HEK293 (cell line): Measurements from ENCODE around the gene SERTAD2.

Experiments used
- CTCF ChIA-PET: fragments of 350-600 bp; formaldehyde crosslinking; extraction: SDS; loops from one replicate; lab custom pipeline; 2021; ENCODE audit warnings: antibody characterized with exemption; lab: Yijun Ruan, JAX
- POLR2A ChIA-PET: fragments of 300-600 bp; formaldehyde crosslinking; extraction: SDS; loops from one replicate; lab custom pipeline; 2020; ENCODE audit warnings: antibody characterized with exemption, inconsistent platforms; lab: Yijun Ruan, JAX
- H3K27ac ChIP-seq: fragments of 200-500 bp; sonication (Bioruptor generic); 2 replicates; pipeline ENCODE4 v1.5.1; 2014; ENCODE audit warnings: low read depth, low read length, control low read depth, inconsistent platforms; ENCODE audit errors: extremely low read depth
- H3K36me3 ChIP-seq, 2 experiments: fragments of 200-500 bp in 1 of 2; sonication (Bioruptor generic) in 1 of 2; 1 replicate in 1 of 2; 2 replicates in 1 of 2; pipeline ENCODE4 v1.5.1; 2014 to 2017; ENCODE audit warnings: inconsistent platforms in 2 of 2, low read length in 2 of 2; ENCODE audit not compliant: control insufficient read depth in 2 of 2, insufficient read depth in 1 of 2
- H3K4me1 ChIP-seq: fragments of 200-500 bp; sonication (Bioruptor generic); 2 replicates; pipeline ENCODE4 v1.5.1; 2014; ENCODE audit warnings: mild to moderate bottlenecking, low read length, inconsistent platforms; ENCODE audit not compliant: control insufficient read depth, insufficient read depth
- H3K4me3 ChIP-seq: 2 replicates; pipeline ENCODE4 v1.5.1; 2011; ENCODE audit warnings: low read depth, mild to moderate bottlenecking, control low read depth, low read length, moderate library complexity
- H3K9me3 ChIP-seq: fragments of 200-500 bp; sonication (Bioruptor generic); 2 replicates; pipeline ENCODE4 v1.5.1; 2014; ENCODE audit warnings: low read depth, low read length, inconsistent platforms; ENCODE audit not compliant: control insufficient read depth, insufficient read depth
- EGR2 ChIP-seq: fragments of 450-650 bp; formaldehyde crosslinking; IDR thresholded peaks from 2 replicates; pipeline ENCODE4 v1.5.1; 2016; ENCODE audit warnings: low read depth, missing biosample characterization, missing genetic modification characterization
- GFI1B ChIP-seq: fragments of 450-650 bp; formaldehyde crosslinking; IDR thresholded peaks from 2 replicates; pipeline ENCODE4 v1.5.1; 2016; ENCODE audit warnings: missing biosample characterization, missing genetic modification characterization
- GLIS1 ChIP-seq: fragments of 450-650 bp; formaldehyde crosslinking; IDR thresholded peaks from 2 replicates; pipeline ENCODE4 v1.5.1; 2016; ENCODE audit warnings: missing biosample characterization, missing genetic modification characterization
- MYNN ChIP-seq: fragments of 450-650 bp; formaldehyde crosslinking; IDR thresholded peaks from 2 replicates; pipeline ENCODE4 v1.5.1; 2016; ENCODE audit warnings: missing biosample characterization, missing genetic modification characterization, borderline replicate concordance
- PRDM4 ChIP-seq: fragments of 450-650 bp; formaldehyde crosslinking; IDR thresholded peaks from 2 replicates; pipeline ENCODE4 v1.5.1; 2017; ENCODE audit warnings: missing biosample characterization, missing genetic modification characterization
- SP3 ChIP-seq: fragments of 450-650 bp; formaldehyde crosslinking; IDR thresholded peaks from 2 replicates; pipeline ENCODE4 v1.5.1; 2016; ENCODE audit warnings: missing biosample characterization, missing genetic modification characterization
- ZBTB11 ChIP-seq: fragments of 450-650 bp; formaldehyde crosslinking; conservative IDR thresholded peaks from 2 replicates; pipeline ENCODE4 v1.5.1; 2016; ENCODE audit warnings: low read depth, missing biosample characterization, missing genetic modification characterization
- ZBTB6 ChIP-seq: fragments of 450-650 bp; formaldehyde crosslinking; IDR thresholded peaks from 2 replicates; pipeline ENCODE4 v1.5.1; 2017; ENCODE audit warnings: missing biosample characterization, missing genetic modification characterization
- ZFP69B ChIP-seq: fragments of 450-650 bp; formaldehyde crosslinking; IDR thresholded peaks from 2 replicates; pipeline ENCODE4 v1.5.1; 2016; ENCODE audit warnings: missing biosample characterization, missing genetic modification characterization
- ZNF146 ChIP-seq: fragments of 450-650 bp; formaldehyde crosslinking; IDR thresholded peaks from 2 replicates; pipeline ENCODE4 v1.5.1; 2016; ENCODE audit warnings: missing biosample characterization, missing genetic modification characterization
- ZNF223 ChIP-seq: fragments of 450-650 bp; formaldehyde crosslinking; IDR thresholded peaks from 2 replicates; pipeline ENCODE4 v1.5.1; 2016; ENCODE audit warnings: missing biosample characterization, missing genetic modification characterization
- ZNF362 ChIP-seq: fragments of 450-650 bp; formaldehyde crosslinking; IDR thresholded peaks from 2 replicates; pipeline ENCODE4 v1.5.1; 2016; ENCODE audit warnings: missing biosample characterization, missing genetic modification characterization
- ZNF658 ChIP-seq: fragments of 450-650 bp; formaldehyde crosslinking; IDR thresholded peaks from 2 replicates; pipeline ENCODE4; 2016; ENCODE audit warnings: missing biosample characterization, missing genetic modification characterization
- ZNF660 ChIP-seq: fragments of 450-650 bp; IDR thresholded peaks from 2 replicates; pipeline ENCODE4 v1.5.1; 2018; ENCODE audit warnings: missing biosample characterization, mild to moderate bottlenecking, missing genetic modification characterization
- ZNF768 ChIP-seq: fragments of 450-650 bp; formaldehyde crosslinking; IDR thresholded peaks from 2 replicates; pipeline ENCODE4 v1.5.1; 2018; ENCODE audit warnings: missing biosample characterization, mild to moderate bottlenecking, missing genetic modification characterization

SERTAD2 gene

GRCh38 chr2:64627860-64628841 is 25.6 kb downstream of the SERTAD2 start:
- Histone ChIP-seq H3K9me3 (no peaks in the 10 kb centered on the region), H3K4me1 (peaks cover 6% of the 10 kb centered on the region; the same call in 1 of the 2 replicates), H3K36me3 (peaks cover 0 to 10% of the 10 kb centered on the region in 2 experiments; a peak in 2 of 3 replicates), H3K4me3 (no peak overlapping the region), H3K27ac (no peak overlapping the region)
- ChIA-PET CTCF (interaction anchor here (0.5 to 1.4 kb wide), 3 partner anchors 17 to 239 kb away, joined by 3 to 4 read pairs (median 3); no protein-coding TSS in a partner anchor), POLR2A (interaction anchor here (0.5 to 1.8 kb wide), 2 partner anchors 25 to 65 kb away, joined by 5 to 11 read pairs; partner anchors contain the start of gene SERTAD2)
- no peak for TF ChIP-seq SP3 (tag by site-specific recombination)
- 0 out of 2 replicates have a peak, but pooled peaks have one; percentile 67 for TF ChIP-seq ZNF768 (tag by site-specific recombination)
- TF ChIP-seq MYNN: no peak
- peak; percentile 81 for TF ChIP-seq PRDM4
- no peak for TF ChIP-seq ZNF660 (tag by site-specific recombination)

DNA sequence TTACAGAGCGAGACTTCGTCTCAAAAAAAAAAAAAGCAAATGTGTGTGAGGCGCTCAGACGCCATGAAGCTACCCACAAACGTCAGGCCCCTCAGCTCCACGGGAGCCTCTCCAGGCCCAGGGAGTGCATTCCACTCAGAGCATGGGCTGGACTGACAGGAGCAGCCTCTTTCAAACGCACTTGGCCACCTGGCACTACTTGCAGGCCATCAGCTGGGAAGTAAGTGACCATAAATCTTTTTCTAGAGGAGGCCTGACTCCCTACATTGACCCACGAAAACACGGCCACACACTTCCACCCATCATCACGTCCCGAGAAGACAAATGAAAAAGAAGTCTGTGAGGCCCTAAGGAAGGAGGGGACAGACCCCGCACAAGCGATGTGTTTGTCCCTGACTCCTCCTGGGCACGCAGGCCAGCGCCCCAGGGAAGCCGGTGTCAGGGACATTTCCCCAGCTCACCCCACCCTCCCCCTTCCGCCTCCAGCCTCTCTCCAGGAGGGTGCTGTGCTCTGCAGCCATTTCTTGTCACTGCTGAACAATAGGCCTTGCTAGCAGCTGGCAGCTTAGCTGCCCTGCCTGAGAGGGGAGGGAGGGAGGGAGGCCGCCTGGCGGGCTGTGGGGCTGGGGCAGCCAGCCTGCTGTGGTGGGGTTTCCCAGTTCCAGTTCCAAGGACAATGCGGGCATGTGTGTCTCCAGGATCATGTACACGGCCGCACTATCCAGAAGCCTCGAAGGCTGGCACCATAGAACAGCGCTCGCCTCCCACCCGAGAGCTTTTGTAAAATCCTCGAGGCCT is 26.6 kb downstream of the SERTAD2 start:
- ChIA-PET POLR2A (interaction anchor here (1.8 kb wide), 1 partner anchor 26 kb away, joined by 5 read pairs; the partner anchor contains the start of gene SERTAD2), CTCF (interaction anchor here (0.6 to 1.4 kb wide), 3 partner anchors 16 to 245 kb away, joined by 3 to 4 read pairs (median 4); no protein-coding TSS in a partner anchor)
- Histone ChIP-seq H3K36me3 (peaks cover 0 to 7% of the 10 kb centered on the region in 2 experiments; a peak in 2 of 3 replicates), H3K27ac (no peak overlapping the region), H3K4me1 (no peaks in the 10 kb centered on the region), H3K4me3 (no peak overlapping the region), H3K9me3 (no peaks in the 10 kb centered on the region)
- TF ChIP-seq ZNF658: no peak
- TF ChIP-seq ZNF223 (tag by site-specific recombination): no peak
- no peak for TF ChIP-seq ZNF146
- TF ChIP-seq ZBTB6 (tag by site-specific recombination): no peak
- TF ChIP-seq ZBTB11: no peak
- no peak for TF ChIP-seq GLIS1 (tag by site-specific recombination)
- no peak for TF ChIP-seq EGR2
- no peak for TF ChIP-seq ZFP69B
- no peak for TF ChIP-seq ZNF362 (tag by site-specific recombination)
- TF ChIP-seq GFI1B (tag by site-specific recombination): no peak
